ENCODE measurements around the gene CTDSPL. TPM values are rescaled to one million over a fixed set of nuclear protein-coding genes. Genes with fewer than 3 reads are reported as not detected.
A peak's percentile ranks its signal among the peaks of the same experiment; 100 is the strongest.

Gene CTDSPL
- total RNA-seq, 1 experiment from 2014 or later: 6.1 TPM

GRCh38 chr3:37988931-37989525 is 127.3 kb downstream of the CTDSPL start:
- no peak overlapping the region for H3K27ac ChIP-seq (ENCODE audit: low read length)
- no peak overlapping the region for H3K4me3 ChIP-seq (ENCODE audit: low read length)
- H3K4me1 ChIP-seq (ENCODE audit: insufficient read depth, low read length): peaks cover 41% of the 10 kb centered on the region
- H3K27me3 ChIP-seq (ENCODE audit: low read length): no peaks in the 10 kb centered on the region
- no peaks in the 10 kb centered on the region for H3K79me2 ChIP-seq (ENCODE audit: low read length)
- intact Hi-C loops (cut with micrococcal nuclease): no loop called here
- no peak for ATAC-seq
- DNase-seq: no peak
- POLR2A ChIA-PET (ENCODE audit: unreplicated experiment): no interaction called here
- TF ChIP-seq EZH2phosphoT487 (IDR thresholded peaks at IDR 0.05; ENCODE audit: borderline replicate concordance, low read length) (no peak), EZH2 (IDR thresholded peaks at IDR 0.05; ENCODE audit: low read length, unreplicated experiment) (no peak), CTCF (conservative IDR thresholded peaks at IDR 0.05; ENCODE audit: low read depth, low read length) (no peak)
- H3K36me3 ChIP-seq (ENCODE audit: low read depth, low read length): no peaks in the 10 kb centered on the region
- no peaks in the 10 kb centered on the region for H3K9me3 ChIP-seq (ENCODE audit: low read length)
- no peaks in the 10 kb centered on the region for H3K9me2 ChIP-seq (replicated peaks; ENCODE audit: low read length)
- H2AFZ ChIP-seq (ENCODE audit: low read length): no peak overlapping the region
- no peak overlapping the region for H3K9ac ChIP-seq (ENCODE audit: low read length)
- BruUV-seq (replicated peaks): no TSS peak
- no peaks in the 10 kb centered on the region for H3F3A ChIP-seq (ENCODE audit: low read length, unreplicated experiment)
- H4K20me1 ChIP-seq (ENCODE audit: low read length): no peaks in the 10 kb centered on the region
- CTCF ChIA-PET: no interaction called here
- no peak overlapping the region for H3K4me2 ChIP-seq (ENCODE audit: low read length)

- H3K9me2 ChIP-seq (replicated peaks; ENCODE audit: low read length): no peaks in the 10 kb centered on the region
- no peak overlapping the region for H3K27ac ChIP-seq (ENCODE audit: low read length)
- TF ChIP-seq EZH2 (IDR thresholded peaks at IDR 0.05; ENCODE audit: low read length, unreplicated experiment) (no peak), EZH2phosphoT487 (IDR thresholded peaks at IDR 0.05; ENCODE audit: borderline replicate concordance, low read length) (no peak), CTCF (conservative IDR thresholded peaks at IDR 0.05; ENCODE audit: low read depth, low read length) (no peak)
- ChIA-PET CTCF (no interaction called here), POLR2A (ENCODE audit: unreplicated experiment) (no interaction called here)
- no peak overlapping the region for H2AFZ ChIP-seq (ENCODE audit: low read length)
- peaks cover 41% of the 10 kb centered on the region for H3K4me1 ChIP-seq (ENCODE audit: insufficient read depth, low read length)
- ATAC-seq (no peak), DNase-seq (no peak)
- intact Hi-C loops (cut with micrococcal nuclease): no loop called here
- H3K9me3 ChIP-seq (ENCODE audit: low read length): no peaks in the 10 kb centered on the region
- no peak overlapping the region for H3K9ac ChIP-seq (ENCODE audit: low read length)
- no TSS peak for BruUV-seq (replicated peaks)
- H3K36me3 ChIP-seq (ENCODE audit: low read depth, low read length): no peaks in the 10 kb centered on the region
- no peaks in the 10 kb centered on the region for H4K20me1 ChIP-seq (ENCODE audit: low read length)
- no peak overlapping the region for H3K4me2 ChIP-seq (ENCODE audit: low read length)
- no peak overlapping the region for H3K4me3 ChIP-seq (ENCODE audit: low read length)
- no peaks in the 10 kb centered on the region for H3K79me2 ChIP-seq (ENCODE audit: low read length)
- H3K27me3 ChIP-seq (ENCODE audit: low read length): no peaks in the 10 kb centered on the region
- H3F3A ChIP-seq (ENCODE audit: low read length, unreplicated experiment): no peaks in the 10 kb centered on the region
Observed at GRCh38 chr3:37989821-37990480, 128.3 kb downstream of the CTDSPL start.

GRCh38 chr3:37990527-37990926 is 128.8 kb downstream of the CTDSPL start, which contains the start of gene VILL:
VILL (plus strand) TSS chr3:37990786; CDS start chr3:37993673, 2,887 bp downstream.
- DNase-seq (peak; percentile 82), ATAC-seq (peak; percentile 32)
- Histone ChIP-seq H4K20me1 (ENCODE audit: low read length) (no peaks in the 10 kb centered on the region), H3K4me1 (ENCODE audit: insufficient read depth, low read length) (peaks cover 41% of the 10 kb centered on the region), H3K36me3 (ENCODE audit: low read depth, low read length) (no peaks in the 10 kb centered on the region), H3K79me2 (ENCODE audit: low read length) (no peaks in the 10 kb centered on the region), H3K27me3 (ENCODE audit: low read length) (no peaks in the 10 kb centered on the region), H3K9ac (ENCODE audit: low read length) (no peak within 1 kb of the TSS), H3F3A (ENCODE audit: low read length, unreplicated experiment) (no peaks in the 10 kb centered on the region), H3K4me3 (ENCODE audit: low read length) (no peak within 1 kb of the TSS), H3K27ac (ENCODE audit: low read length) (no peak within 1 kb of the TSS), H3K4me2 (ENCODE audit: low read length) (no peak within 1 kb of the TSS), H3K9me3 (ENCODE audit: low read length) (no peaks in the 10 kb centered on the region), H3K9me2 (replicated peaks; ENCODE audit: low read length) (no peaks in the 10 kb centered on the region), H2AFZ (ENCODE audit: low read length) (no peak within 1 kb of the TSS)
- CTCF ChIA-PET: no interaction called here
- no TSS peak for BruUV-seq (replicated peaks)
- TF ChIP-seq EZH2phosphoT487 (IDR thresholded peaks at IDR 0.05; ENCODE audit: borderline replicate concordance, low read length): no peak
- TF ChIP-seq CTCF (conservative IDR thresholded peaks at IDR 0.05; ENCODE audit: low read depth, low read length): peak; percentile 51
- TF ChIP-seq EZH2 (IDR thresholded peaks at IDR 0.05; ENCODE audit: low read length, unreplicated experiment): no peak
- intact Hi-C loops (cut with micrococcal nuclease): no loop called here
- POLR2A ChIA-PET (ENCODE audit: unreplicated experiment): no interaction called here
